ENCODE results near the gene SYT17.

DNA sequence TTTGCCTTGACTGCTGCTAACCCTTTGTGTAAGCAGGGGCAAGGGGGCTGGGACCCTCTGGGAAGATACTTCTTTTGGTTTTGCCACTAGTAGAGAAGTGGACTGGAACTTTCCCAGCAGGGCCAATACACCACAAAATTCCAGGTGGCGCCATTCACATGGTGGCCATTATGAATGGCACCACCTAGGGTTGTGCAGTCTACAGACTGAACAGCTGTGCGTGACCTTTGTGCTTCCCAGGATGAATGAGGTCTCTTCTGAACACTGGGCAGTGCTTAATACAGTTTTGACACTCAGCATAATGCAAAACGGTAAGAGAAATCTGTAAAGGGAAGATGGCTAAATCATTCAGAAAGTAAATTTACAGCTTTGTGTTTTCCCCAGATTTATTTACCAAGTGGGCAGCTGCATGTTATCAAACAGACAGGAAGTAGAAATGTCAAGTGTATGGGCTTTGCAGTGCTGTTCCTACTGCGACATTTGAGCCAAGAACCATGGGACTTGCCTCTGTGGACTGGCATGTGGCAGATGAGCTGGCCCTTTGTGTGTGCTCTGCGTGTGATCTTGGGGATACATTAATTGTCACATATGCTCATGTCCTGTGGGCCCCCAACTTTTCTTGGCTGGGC, 9.2 kb downstream of the SYT17 start:
- TF ChIP-seq, protein P1, sequence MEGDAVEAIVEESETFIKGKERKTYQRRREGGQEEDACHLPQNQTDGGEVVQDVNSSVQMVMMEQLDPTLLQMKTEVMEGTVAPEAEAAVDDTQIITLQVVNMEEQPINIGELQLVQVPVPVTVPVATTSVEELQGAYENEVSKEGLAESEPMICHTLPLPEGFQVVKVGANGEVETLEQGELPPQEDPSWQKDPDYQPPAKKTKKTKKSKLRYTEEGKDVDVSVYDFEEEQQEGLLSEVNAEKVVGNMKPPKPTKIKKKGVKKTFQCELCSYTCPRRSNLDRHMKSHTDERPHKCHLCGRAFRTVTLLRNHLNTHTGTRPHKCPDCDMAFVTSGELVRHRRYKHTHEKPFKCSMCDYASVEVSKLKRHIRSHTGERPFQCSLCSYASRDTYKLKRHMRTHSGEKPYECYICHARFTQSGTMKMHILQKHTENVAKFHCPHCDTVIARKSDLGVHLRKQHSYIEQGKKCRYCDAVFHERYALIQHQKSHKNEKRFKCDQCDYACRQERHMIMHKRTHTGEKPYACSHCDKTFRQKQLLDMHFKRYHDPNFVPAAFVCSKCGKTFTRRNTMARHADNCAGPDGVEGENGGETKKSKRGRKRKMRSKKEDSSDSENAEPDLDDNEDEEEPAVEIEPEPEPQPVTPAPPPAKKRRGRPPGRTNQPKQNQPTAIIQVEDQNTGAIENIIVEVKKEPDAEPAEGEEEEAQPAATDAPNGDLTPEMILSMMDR (IDR thresholded peaks at IDR 0.05) = no peak
- TF ChIP-seq EP300 (IDR thresholded peaks at IDR 0.05) (no peak), POLR2AphosphoS5 (IDR thresholded peaks at IDR 0.05) (no peak), POLR2A (IDR thresholded peaks at IDR 0.05) (no peak)
